ENCODE results near the gene SFXN1. TPM values are rescaled to one million over a fixed set of nuclear protein-coding genes. Genes with fewer than 3 reads are reported as not detected.

The SFXN1 gene
- total RNA-seq, 3 donors from 2014 or later (not counting 1 experiment from before 2014, with no cell fraction given): 30.3 to 55.2 (median 44.0) TPM

GRCh38 chr5:175484829-175485228 lies 6.5 kb downstream of the SFXN1 start:
- 96% methylated on average over 4 of the region's 4 CpGs for WGBS (ENCODE audit: insufficient coverage)
- no peaks in the 10 kb centered on the region for H3K9me3 Mint-ChIP-seq
- peaks cover 20% of the 10 kb centered on the region for H3K4me1 ChIP-seq (ENCODE audit: control insufficient read depth, insufficient read depth, low read length)
- H3K36me3 Mint-ChIP-seq: no peaks in the 10 kb centered on the region
- intact Hi-C loops (cut with micrococcal nuclease): no loop called here
- no peaks in the 10 kb centered on the region for H3K27me3 ChIP-seq (ENCODE audit: control insufficient read depth, insufficient read depth, low read length)
- no peak overlapping the region for H3K27ac Mint-ChIP-seq
- H3K27ac ChIP-seq (ENCODE audit: low read length): no peak overlapping the region
- no peaks in the 10 kb centered on the region for H3K27me3 Mint-ChIP-seq (ENCODE audit: low read depth in 2 of 2)
- DNase-seq: no peak
- no peaks in the 10 kb centered on the region for H3K9me3 ChIP-seq (ENCODE audit: control insufficient read depth, insufficient read depth, low read length)
- no peak overlapping the region for H3K4me3 ChIP-seq (ENCODE audit: low read length)
- H3K4me3 Mint-ChIP-seq: no peak overlapping the region
- peaks cover 14% of the 10 kb centered on the region for H3K36me3 ChIP-seq (ENCODE audit: control insufficient read depth, insufficient read depth, low read length)
- no peak for ATAC-seq
- peaks cover 65 to 66% of the 10 kb centered on the region in 2 donors for H3K4me1 Mint-ChIP-seq
- TF ChIP-seq CTCF (IDR thresholded peaks at IDR 0.05): no peak

GRCh38 chr5:175485631-175486030 lies 7.3 kb downstream of the SFXN1 start:
- Mint-ChIP-seq H3K9me3 (no peaks in the 10 kb centered on the region), H3K36me3 (no peaks in the 10 kb centered on the region), H3K4me1 (peaks cover 65 to 66% of the 10 kb centered on the region in 2 donors), H3K27ac (no peak overlapping the region), H3K27me3 (ENCODE audit: low read depth in 2 of 2) (no peaks in the 10 kb centered on the region), H3K4me3 (no peak overlapping the region)
- H3K9me3 ChIP-seq (ENCODE audit: control insufficient read depth, insufficient read depth, low read length): no peaks in the 10 kb centered on the region
- DNase-seq (no peak), ATAC-seq (no peak)
- H3K36me3 ChIP-seq (ENCODE audit: control insufficient read depth, insufficient read depth, low read length): peaks cover 14% of the 10 kb centered on the region
- H3K27ac ChIP-seq (ENCODE audit: low read length): no peak overlapping the region
- TF ChIP-seq CTCF (IDR thresholded peaks at IDR 0.05): no peak
- no peaks in the 10 kb centered on the region for H3K27me3 ChIP-seq (ENCODE audit: control insufficient read depth, insufficient read depth, low read length)
- H3K4me1 ChIP-seq (ENCODE audit: control insufficient read depth, insufficient read depth, low read length): peaks cover 13% of the 10 kb centered on the region
- intact Hi-C loops (cut with micrococcal nuclease): no loop called here
- no peak overlapping the region for H3K4me3 ChIP-seq (ENCODE audit: low read length)
- 96% methylated on average over 6 of the region's 6 CpGs for WGBS (ENCODE audit: insufficient coverage)

- DNase-seq: no peak
- 95% methylated on average over 11 of the region's 11 CpGs for WGBS (ENCODE audit: insufficient coverage)
Observed at GRCh38 chr5:175487514-175488222, 9.3 kb downstream of the SFXN1 start.

More at GRCh38 chr5:175487514-175488222, 9.3 kb downstream of the SFXN1 start:
- no peaks in the 10 kb centered on the region for H3K9me3 ChIP-seq (ENCODE audit: control insufficient read depth, insufficient read depth, low read length)
- Mint-ChIP-seq H3K9me3 (no peaks in the 10 kb centered on the region), H3K27me3 (ENCODE audit: low read depth in 2 of 2) (no peaks in the 10 kb centered on the region), H3K27ac (no peak overlapping the region), H3K4me3 (no peak overlapping the region), H3K36me3 (peaks cover 8% of the 10 kb centered on the region), H3K4me1 (peaks cover 48 to 50% of the 10 kb centered on the region in 2 donors)
- no peak overlapping the region for H3K4me3 ChIP-seq (ENCODE audit: low read length)
- intact Hi-C loops (cut with micrococcal nuclease): no loop called here
- no peak overlapping the region for H3K27ac ChIP-seq (ENCODE audit: low read length)
- peaks cover 9% of the 10 kb centered on the region for H3K4me1 ChIP-seq (ENCODE audit: control insufficient read depth, insufficient read depth, low read length)
- no peak for TF ChIP-seq CTCF (IDR thresholded peaks at IDR 0.05)
- no peak for ATAC-seq
- H3K36me3 ChIP-seq (ENCODE audit: control insufficient read depth, insufficient read depth, low read length): peaks cover 23% of the 10 kb centered on the region
- no peaks in the 10 kb centered on the region for H3K27me3 ChIP-seq (ENCODE audit: control insufficient read depth, insufficient read depth, low read length)
